GM18499 (cell line): Measurements from ENCODE around the gene CSF1.

Source experiments
- ATAC-seq: cut with Tn5 transposase; IDR thresholded peaks from one replicate; pipeline ENCODE4 v1.9.1; 2021; ENCODE audit warnings: moderate number of reproducible peaks; ENCODE audit not compliant: insufficient read depth, unreplicated experiment

The CSF1 gene

DNA sequence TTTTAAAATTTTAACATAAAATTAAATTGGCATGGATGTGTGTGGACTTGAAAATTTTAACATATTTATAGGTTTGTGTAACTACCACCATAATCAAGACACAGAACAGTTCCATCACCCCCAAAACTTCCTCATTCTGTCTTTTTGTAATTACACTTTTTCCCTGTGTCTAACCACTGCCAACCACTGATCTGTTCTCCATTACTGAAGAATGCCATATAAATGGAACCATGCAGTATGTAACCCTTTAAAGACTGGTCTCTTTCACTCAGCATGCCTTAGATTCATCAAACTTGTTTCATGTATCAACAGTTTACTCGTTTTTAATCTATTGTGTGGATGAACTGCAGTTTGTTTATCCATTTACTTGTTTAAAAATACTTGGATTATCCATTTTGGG lies 60.9 kb downstream of the CSF1 start:
- ATAC-seq, result no peak

DNA sequence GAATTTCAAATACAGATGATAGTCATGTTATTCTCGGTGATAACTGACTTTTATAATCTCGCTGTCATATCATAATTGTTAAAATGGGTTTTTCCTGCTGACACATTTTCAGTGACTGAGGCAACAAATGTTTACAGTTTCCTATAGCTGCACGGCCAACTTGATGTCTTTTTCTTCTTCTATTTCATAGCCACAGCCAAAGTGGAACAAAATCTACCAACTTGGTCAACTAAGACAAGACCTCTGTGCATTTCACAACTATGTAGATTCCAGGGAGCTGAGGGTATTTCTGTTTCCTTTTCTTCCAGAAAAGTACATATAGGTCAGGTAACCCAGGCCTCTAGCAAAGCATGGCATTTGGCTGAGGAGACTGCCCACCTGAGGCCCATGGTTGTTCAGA lies 63.5 kb downstream of the CSF1 start:
- ATAC-seq, result no peak

DNA sequence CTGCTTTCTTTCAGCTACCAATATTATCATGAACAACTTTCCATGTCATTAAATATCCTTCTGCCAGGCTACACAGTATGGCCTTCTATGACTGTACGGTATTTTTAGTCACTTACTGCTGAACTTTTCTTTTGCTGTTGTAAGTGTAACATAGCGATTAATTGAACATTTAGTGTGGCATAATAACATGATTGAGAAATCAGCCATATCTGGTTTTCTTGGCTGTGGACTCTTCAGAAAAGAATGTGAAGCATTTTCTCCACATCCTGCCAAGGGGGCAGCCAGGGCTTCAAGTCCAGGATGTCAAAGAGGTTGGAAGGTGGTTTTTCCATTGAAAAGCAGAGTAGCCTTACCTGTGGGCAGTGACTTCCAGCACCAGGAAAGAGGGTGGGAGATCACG lies 65.1 kb downstream of the CSF1 start:
- no peak for ATAC-seq

DNA sequence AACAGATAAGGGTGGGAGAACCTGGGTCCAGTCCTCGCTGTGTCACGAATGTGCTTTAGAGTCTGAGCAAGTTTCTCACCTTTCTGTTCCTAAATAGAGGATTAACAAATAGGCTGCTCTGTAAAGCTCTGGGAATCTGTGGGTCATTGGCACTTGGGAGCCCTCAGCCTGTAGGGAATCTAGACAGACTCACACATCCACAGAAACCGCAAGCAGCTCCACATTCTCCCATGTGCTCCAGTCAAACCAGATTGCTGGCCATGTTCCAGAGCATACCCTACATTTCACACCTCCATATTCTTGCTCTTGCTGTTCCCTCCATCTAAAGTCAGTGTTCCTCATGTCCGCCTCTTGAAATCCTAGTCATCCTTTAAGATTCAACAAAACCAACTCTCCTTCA lies 66.1 kb downstream of the CSF1 start:
- no peak for ATAC-seq

DNA sequence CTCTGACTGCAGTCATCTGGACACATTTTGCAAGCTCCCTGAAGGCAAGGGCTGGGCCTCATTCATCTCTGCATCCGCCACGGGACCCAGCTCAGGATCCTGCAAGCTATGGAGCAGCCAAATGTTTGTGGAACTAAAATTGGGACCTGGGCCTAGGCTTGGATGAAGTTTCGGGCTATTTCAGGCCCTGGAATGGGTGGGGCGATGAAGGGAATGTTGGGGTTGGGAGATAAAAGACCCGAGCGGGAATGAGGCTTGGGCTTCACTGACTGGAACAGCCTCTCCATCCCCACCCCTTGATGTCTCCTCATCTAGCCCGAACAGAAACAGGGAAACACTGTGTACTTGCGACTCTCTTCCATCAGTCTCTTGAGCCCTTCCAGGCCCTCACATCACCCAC lies 66.6 kb downstream of the CSF1 start:
- no peak for ATAC-seq

DNA sequence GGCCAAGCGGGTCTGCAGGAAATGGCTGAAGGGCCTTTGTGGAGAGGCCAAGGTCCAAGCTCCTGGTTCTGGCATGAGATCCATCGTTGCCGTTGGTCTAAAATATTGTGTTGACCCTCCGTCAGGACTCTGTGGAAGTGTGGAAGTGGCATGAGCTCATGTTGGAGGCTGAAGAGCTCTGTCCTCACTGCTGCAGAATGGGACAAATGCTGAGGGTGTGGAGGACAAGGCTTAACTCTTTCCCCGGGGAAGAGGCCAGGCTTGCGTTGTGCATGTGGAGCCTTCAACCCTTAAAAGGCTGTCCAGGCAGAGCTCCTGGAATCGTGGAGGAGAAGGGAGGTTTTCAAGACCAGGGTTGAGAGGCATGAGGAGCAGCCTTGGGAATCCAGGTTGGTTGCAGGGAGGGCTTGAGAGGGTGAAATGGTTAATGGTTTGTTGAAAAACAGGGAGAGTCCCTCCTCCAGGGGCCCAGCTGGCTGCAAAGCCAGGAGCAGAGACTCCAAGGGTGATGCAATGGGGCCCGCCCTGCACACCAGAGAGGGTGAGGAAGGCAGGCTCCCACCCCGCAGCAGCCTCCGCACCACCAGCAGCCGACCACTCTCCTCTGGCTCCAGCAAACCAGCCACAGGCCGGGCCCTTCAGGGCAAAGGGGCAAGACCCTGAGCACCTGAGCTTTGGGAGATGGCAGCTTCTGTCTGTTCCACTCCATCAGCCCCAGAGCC lies 67.2 kb downstream of the CSF1 start:
- no peak for ATAC-seq

DNA sequence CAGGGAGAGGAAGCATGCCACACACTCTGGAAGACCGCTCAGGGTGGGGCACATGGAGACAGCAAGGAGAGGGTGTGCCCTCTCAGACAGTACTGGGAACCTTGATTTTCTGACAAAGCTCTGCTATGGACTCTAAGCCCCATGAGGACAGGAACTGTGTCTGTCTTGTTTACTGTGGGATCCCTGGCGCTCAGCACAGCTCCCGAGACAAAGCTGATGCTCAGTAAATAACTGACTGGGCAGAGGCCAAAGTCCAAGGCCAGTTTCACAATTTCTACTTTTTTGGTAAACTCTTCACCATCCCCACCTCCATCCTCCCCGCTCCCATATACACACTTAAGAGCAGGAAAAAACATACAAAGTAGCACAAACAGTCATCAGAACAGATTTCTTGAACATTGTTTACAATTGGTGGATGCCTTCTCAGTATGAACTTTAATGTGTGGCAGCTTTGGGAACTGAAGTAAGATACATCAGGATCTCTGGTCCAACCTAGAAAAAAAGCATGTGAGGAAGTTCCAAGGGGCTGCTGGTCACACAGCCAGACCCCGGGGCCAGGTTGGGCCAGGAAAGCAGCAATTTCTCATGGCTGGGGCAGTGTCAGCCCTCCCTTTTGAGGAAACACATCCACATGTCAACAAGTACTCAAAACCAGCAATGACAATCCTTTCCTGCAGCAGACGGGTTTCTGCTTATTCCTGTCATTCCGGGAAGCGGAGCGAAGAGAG lies 68.3 kb downstream of the CSF1 start:
- no peak for ATAC-seq

DNA sequence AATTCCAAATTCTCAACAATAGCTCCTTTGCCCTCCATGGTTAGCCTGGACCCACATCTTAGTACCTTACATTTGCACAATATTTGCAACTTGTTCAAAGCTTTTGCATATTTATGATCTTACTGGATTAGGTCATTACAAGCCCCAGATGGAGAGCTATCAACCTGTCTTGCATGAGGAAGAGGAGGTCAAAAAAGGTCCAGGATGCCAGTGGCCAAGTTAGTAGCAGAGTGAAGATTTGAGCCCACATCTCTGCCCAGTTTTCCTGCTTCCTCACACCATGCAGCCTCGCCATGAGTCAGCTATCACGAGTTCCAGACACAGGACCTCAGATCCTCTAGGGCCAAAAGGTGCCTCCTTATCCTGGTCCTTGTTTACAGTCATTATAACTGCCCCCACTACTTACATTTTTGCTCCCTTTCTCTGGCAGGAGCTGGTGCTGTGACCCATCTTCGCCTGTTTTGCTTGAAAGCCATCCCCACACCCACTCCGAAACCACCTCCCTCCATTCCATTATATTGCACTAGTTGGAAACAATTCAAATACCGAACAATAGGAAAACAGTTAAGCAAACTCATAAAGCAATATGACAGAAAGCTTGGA lies 68.9 kb downstream of the CSF1 start:
- no peak for ATAC-seq
